GM10847 (cell line): ENCODE data around the gene KRT35.

Experiments used
- POLR2A ChIP-seq: IDR thresholded peaks from 2 replicates; pipeline ENCODE4 v1.6.1; 2011; ENCODE audit not compliant: insufficient read length; ENCODE audit errors: extremely low read depth

The KRT35 gene

GRCh38 chr17:41518789-41519449 is 38.0 kb upstream of the KRT35 start, which contains the start of gene KRT15:
Gene KRT15 (minus strand): TSS chr17:41518890. CDS start chr17:41518827, 63 bp downstream.
- no peak for TF ChIP-seq POLR2A

GRCh38 chr17:41518031-41518430 is 37.1 kb upstream of the KRT35 start:
- TF ChIP-seq POLR2A: no peak

- TF ChIP-seq POLR2A: no peak
Measured at GRCh38 chr17:41516830-41517283, 35.9 kb upstream of the KRT35 start.

- no peak for TF ChIP-seq POLR2A
Measured at GRCh38 chr17:41516147-41516829, 35.3 kb upstream of the KRT35 start.

- no peak for TF ChIP-seq POLR2A
Measured at GRCh38 chr17:41513168-41513547, 32.2 kb upstream of the KRT35 start.

GRCh38 chr17:41512546-41513167 is 31.7 kb upstream of the KRT35 start:
- no peak for TF ChIP-seq POLR2A

- TF ChIP-seq POLR2A: no peak
Measured at GRCh38 chr17:41511716-41512115, 30.8 kb upstream of the KRT35 start.

GRCh38 chr17:41511116-41511515 is 30.2 kb upstream of the KRT35 start:
- TF ChIP-seq POLR2A: no peak

- no peak for TF ChIP-seq POLR2A
Measured at GRCh38 chr17:41510251-41511065, 29.5 kb upstream of the KRT35 start.

- TF ChIP-seq POLR2A: no peak
Measured at GRCh38 chr17:41507315-41507880, 26.4 kb upstream of the KRT35 start.

GRCh38 chr17:41505809-41506767 is 25.1 kb upstream of the KRT35 start:
- no peak for TF ChIP-seq POLR2A

GRCh38 chr17:41505007-41505808 is 24.3 kb upstream of the KRT35 start, which contains the start of gene KRT13:
Gene KRT13 (minus strand): TSS chr17:41505612. CDS start chr17:41505550, 62 bp downstream.
- TF ChIP-seq POLR2A: no peak
